Measurements from ENCODE around the gene TMPRSS13. TPM values are rescaled to one million over a fixed set of nuclear protein-coding genes. Genes with fewer than 3 reads are reported as not detected.
A peak's percentile ranks its signal among the peaks of the same experiment; 100 is the strongest.
"Not testable (repeated sequence)": the region's sequence is repeated elsewhere in the genome, so short reads cannot be mapped to it uniquely, and the experiment has no call there.

Gene TMPRSS13
- total and polyA plus RNA-seq, 8 donors, result 1.4 to 8.2 (median 2.3) TPM

GRCh38 chr11:117868815-117869561 lies 60.2 kb downstream of the TMPRSS13 start:
- H3K4me1 ChIP-seq, result no peaks in the 10 kb centered on the region
- H3K27me3 ChIP-seq, result no peaks in the 10 kb centered on the region
- H3K36me3 ChIP-seq, result no peaks in the 10 kb centered on the region
- FAIRE-seq (no peak), DNase-seq (peak in 1 of 6 donors; percentile 33), ATAC-seq (peak in 2 of 4 donors; percentile 56 to 72)
- intact Hi-C loops (cut with DNase I), result no loop called here
- TF ChIP-seq CTCF (IDR thresholded peaks at IDR 0.05), result no peak
- no peaks in the 10 kb centered on the region for H3K9me3 ChIP-seq
- no peak overlapping the region for H3K27ac ChIP-seq
- no peak overlapping the region for H3K4me3 ChIP-seq
- WGBS, 2 donors, result 76 to 77% methylated on average over 17 of the region's 17 CpGs

GRCh38 chr11:117868088-117868487 lies 61.1 kb downstream of the TMPRSS13 start:
- FAIRE-seq (no peak), DNase-seq (no peak), ATAC-seq (no peak)
- H3K4me1 ChIP-seq, result no peaks in the 10 kb centered on the region
- H3K27ac ChIP-seq, result no peak overlapping the region
- no peaks in the 10 kb centered on the region for H3K9me3 ChIP-seq
- WGBS, 2 donors, result 69 to 70% methylated on average over 11 of the region's 11 CpGs
- intact Hi-C loops (cut with DNase I), result no loop called here
- no peak for TF ChIP-seq CTCF (IDR thresholded peaks at IDR 0.05)
- H3K36me3 ChIP-seq, result no peaks in the 10 kb centered on the region
- H3K27me3 ChIP-seq, result no peaks in the 10 kb centered on the region
- H3K4me3 ChIP-seq, result no peak overlapping the region

- ATAC-seq, result no peak
- H3K27ac ChIP-seq, result no peak overlapping the region
- 61 to 72% methylated on average over 5 of the region's 5 CpGs for WGBS, 2 donors
These were observed 62.7 kb downstream of the TMPRSS13 start for GRCh38 chr11:117866526-117866925.

GRCh38 chr11:117865546-117865945 lies 63.7 kb downstream of the TMPRSS13 start:
- H3K9me3 ChIP-seq; DNase-seq; H3K36me3 ChIP-seq; intact Hi-C loops (cut with DNase I); H3K27me3 ChIP-seq; H3K4me1 ChIP-seq; ATAC-seq; H3K27ac ChIP-seq; H3K4me3 ChIP-seq; FAIRE-seq: not testable (repeated sequence)
- 86 to 87% methylated on average over 13 of the region's 13 CpGs for WGBS, 2 donors

More at GRCh38 chr11:117866526-117866925, 62.7 kb downstream of the TMPRSS13 start:
- Histone ChIP-seq H3K27me3 (no peaks in the 10 kb centered on the region), H3K9me3 (no peaks in the 10 kb centered on the region), H3K4me3 (no peak overlapping the region), H3K4me1 (no peaks in the 10 kb centered on the region), H3K36me3 (no peaks in the 10 kb centered on the region)
- TF ChIP-seq CTCF (IDR thresholded peaks at IDR 0.05), result no peak
- FAIRE-seq (no peak), DNase-seq (no peak)
- intact Hi-C loops (cut with DNase I), result no loop called here

GRCh38 chr11:117863383-117863782 lies 65.8 kb downstream of the TMPRSS13 start:
- no peaks in the 10 kb centered on the region for H3K36me3 ChIP-seq
- TF ChIP-seq CTCF (IDR thresholded peaks at IDR 0.05), result no peak
- H3K9me3 ChIP-seq, result no peaks in the 10 kb centered on the region
- no peak for ATAC-seq
- intact Hi-C loops (cut with DNase I), result no loop called here
- no peaks in the 10 kb centered on the region for H3K4me1 ChIP-seq
- no peak for DNase-seq
- 91 to 93% methylated on average over 1 of the region's 1 CpG for WGBS, 2 donors
- H3K27ac ChIP-seq, result no peak overlapping the region
- H3K27me3 ChIP-seq, result no peaks in the 10 kb centered on the region
- no peak for FAIRE-seq
- H3K4me3 ChIP-seq, result no peak overlapping the region
